SK-N-MC (cell line): ENCODE data around the gene ADARB1.

ENCODE experiments used
- EZH2 ChIP-seq: fragments of 200-600 bp; sonication (generic); IDR thresholded peaks from one replicate; pipeline ENCODE4 v1.6.1; 2017; ENCODE audit warnings: antibody characterized with exemption
- POLR2AphosphoS5 ChIP-seq: IDR thresholded peaks from 2 replicates; pipeline ENCODE4 v1.6.1; 2012; ENCODE audit warnings: mild to moderate bottlenecking, low read depth, low read length, borderline replicate concordance

DNA sequence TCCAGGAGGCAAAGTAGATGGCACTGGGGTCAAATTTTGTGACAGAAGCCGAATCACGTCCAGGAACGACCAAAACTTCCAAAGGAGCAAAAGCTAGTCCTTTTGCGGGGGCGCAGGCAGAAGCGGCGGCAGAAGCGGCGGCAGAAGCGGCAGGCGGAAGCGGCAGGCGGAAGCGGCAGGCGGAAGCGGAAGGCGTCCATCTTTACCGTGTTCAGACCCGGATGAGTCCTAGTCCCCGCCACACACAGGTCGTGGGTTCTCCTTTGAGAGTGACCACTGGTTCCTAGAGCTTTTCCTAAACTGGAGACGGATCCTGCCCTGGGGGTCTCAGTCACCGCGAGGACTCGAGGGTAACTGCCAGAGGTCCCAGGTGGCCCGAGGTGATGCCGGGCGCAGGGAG, 159.7 kb downstream of the ADARB1 start:
- TF ChIP-seq EZH2 (no peak), POLR2AphosphoS5 (no peak)
